ENCODE results near the gene WDR45B. TPM values are rescaled to one million over a fixed set of nuclear protein-coding genes. Genes with fewer than 3 reads are reported as not detected.

Gene WDR45B
- polyA plus RNA-seq, 1 experiment: 141 TPM

DNA sequence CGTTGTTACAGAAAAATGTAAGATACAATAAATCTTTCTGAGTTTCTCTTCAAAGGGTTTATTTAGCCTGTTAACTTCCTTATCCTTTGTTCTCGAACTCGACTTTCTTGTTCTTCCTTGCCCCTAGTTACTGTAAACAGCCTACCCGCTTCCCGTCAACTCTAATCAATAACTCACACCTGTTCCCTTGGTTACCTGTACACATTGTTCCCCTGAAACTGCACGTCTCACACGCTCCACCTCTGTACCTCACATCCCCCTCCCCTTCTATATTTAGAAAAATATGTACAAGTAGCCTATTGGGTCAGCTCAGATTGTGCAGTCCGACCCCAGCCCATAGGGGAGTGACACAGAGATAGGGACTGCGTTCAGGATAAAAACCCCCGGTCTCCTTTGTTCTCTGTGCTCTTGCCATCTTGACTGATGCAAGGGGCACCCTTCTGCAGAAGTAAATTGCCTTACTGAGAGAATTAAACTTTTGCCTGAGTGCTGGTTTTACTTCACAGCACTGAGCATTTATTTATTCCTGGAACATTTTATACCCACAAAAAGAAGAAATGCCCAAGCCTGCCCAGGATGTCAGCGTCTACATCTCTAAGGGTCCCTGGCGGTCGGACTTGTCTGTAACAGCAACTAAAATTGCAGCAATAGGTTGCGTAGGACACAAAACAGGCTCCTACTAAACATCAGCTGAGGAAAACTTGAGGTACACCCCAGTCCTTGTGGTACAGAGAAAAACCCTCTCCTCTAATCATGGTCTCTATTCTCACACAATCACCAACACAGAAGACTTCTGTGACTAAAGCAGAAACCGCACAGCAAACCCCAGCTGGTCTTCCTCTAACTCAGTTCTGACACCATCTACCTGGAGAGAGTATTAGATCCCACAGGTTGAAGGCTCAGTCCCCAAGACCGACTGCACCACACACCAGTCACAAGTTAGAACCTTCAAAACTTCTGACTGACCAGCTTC lies 11.3 kb downstream of the WDR45B start:
- no peak for DNase-seq (ENCODE audit: low read depth)
- Histone ChIP-seq H3K27me3 (ENCODE audit: control insufficient read depth, insufficient read depth, low read length) (no peaks in the 10 kb centered on the region), H3K36me3 (ENCODE audit: control insufficient read depth, insufficient read depth, low read length) (peaks cover 11% of the 10 kb centered on the region), H3K4me3 (ENCODE audit: low read depth, low read length) (no peak overlapping the region)
- TF ChIP-seq, protein P1, sequence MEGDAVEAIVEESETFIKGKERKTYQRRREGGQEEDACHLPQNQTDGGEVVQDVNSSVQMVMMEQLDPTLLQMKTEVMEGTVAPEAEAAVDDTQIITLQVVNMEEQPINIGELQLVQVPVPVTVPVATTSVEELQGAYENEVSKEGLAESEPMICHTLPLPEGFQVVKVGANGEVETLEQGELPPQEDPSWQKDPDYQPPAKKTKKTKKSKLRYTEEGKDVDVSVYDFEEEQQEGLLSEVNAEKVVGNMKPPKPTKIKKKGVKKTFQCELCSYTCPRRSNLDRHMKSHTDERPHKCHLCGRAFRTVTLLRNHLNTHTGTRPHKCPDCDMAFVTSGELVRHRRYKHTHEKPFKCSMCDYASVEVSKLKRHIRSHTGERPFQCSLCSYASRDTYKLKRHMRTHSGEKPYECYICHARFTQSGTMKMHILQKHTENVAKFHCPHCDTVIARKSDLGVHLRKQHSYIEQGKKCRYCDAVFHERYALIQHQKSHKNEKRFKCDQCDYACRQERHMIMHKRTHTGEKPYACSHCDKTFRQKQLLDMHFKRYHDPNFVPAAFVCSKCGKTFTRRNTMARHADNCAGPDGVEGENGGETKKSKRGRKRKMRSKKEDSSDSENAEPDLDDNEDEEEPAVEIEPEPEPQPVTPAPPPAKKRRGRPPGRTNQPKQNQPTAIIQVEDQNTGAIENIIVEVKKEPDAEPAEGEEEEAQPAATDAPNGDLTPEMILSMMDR (IDR thresholded peaks at IDR 0.05; ENCODE audit: insufficient read depth, low read depth, low read length): no peak
- ChIA-PET POLR2A (no interaction called here), CTCF (no interaction called here)

DNA sequence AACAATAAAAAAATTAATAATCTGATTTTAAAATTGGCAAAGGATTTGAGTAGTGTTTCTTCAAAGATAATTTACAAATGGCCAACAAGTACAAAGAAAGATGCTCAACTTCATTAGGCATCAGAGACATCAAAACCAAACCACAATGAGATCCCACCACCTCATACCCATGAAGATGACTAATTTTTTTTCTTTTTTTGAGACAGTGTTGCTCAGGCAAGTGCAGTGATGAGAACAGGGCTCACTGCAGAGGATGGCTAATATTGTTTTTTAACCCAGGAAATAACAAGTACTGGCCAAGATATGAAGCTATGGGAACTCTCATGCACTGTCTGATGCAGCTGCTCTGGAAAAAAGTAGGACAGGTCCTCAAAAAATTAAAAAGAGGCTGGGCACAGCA lies 14.9 kb downstream of the WDR45B start:
- H3K4me3 ChIP-seq (ENCODE audit: low read depth, low read length): no peak overlapping the region
- TF ChIP-seq, protein P1 (IDR thresholded peaks at IDR 0.05; ENCODE audit: insufficient read depth, low read depth, low read length): no peak
- peaks cover 15% of the 10 kb centered on the region for H3K36me3 ChIP-seq (ENCODE audit: control insufficient read depth, insufficient read depth, low read length)
- DNase-seq (ENCODE audit: low read depth): no peak
- CTCF ChIA-PET: no interaction called here
- POLR2A ChIA-PET: no interaction called here
- no peaks in the 10 kb centered on the region for H3K27me3 ChIP-seq (ENCODE audit: control insufficient read depth, insufficient read depth, low read length)

GRCh38 chr17:82632451-82632850 lies 15.8 kb downstream of the WDR45B start:
- no peak for DNase-seq (ENCODE audit: low read depth)
- CTCF ChIA-PET: interaction anchor here (1.1 kb wide), 1 partner anchor 11 kb away, joined by 3 read pairs; no protein-coding TSS in a partner anchor
- TF ChIP-seq, protein P1 (IDR thresholded peaks at IDR 0.05; ENCODE audit: insufficient read depth, low read depth, low read length): no peak
- Histone ChIP-seq H3K27me3 (ENCODE audit: control insufficient read depth, insufficient read depth, low read length) (no peaks in the 10 kb centered on the region), H3K4me3 (ENCODE audit: low read depth, low read length) (no peak overlapping the region), H3K36me3 (ENCODE audit: control insufficient read depth, insufficient read depth, low read length) (peaks cover 18% of the 10 kb centered on the region)
- POLR2A ChIA-PET: no interaction called here

DNA sequence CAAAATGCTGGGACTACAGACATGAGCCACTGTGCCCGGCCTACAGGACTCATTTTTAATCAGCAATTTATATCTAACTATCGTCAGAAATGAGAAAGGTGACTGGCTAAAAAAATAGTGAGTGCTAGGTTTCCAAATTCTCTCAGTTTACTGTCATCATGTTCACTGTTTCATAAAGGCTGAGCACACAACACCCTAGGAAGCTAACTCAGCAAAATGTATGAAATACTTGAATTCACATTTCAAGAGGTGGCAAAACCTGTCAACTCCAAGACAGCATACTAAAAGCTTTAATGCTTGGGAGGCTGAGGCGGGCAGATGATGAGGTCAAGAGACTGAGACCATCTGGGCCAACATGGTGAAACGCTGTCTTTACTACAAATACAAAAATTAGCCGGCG lies 16.7 kb downstream of the WDR45B start:
- H3K36me3 ChIP-seq (ENCODE audit: control insufficient read depth, insufficient read depth, low read length): peaks cover 20% of the 10 kb centered on the region
- CTCF ChIA-PET: interaction anchor here (1.1 kb wide), 1 partner anchor 10 kb away, joined by 3 read pairs; no protein-coding TSS in a partner anchor
- H3K4me3 ChIP-seq (ENCODE audit: low read depth, low read length): no peak overlapping the region
- H3K27me3 ChIP-seq (ENCODE audit: control insufficient read depth, insufficient read depth, low read length): no peaks in the 10 kb centered on the region
- POLR2A ChIA-PET: no interaction called here
- TF ChIP-seq, protein P1 (IDR thresholded peaks at IDR 0.05; ENCODE audit: insufficient read depth, low read depth, low read length): no peak
- DNase-seq (ENCODE audit: low read depth): no peak

DNA sequence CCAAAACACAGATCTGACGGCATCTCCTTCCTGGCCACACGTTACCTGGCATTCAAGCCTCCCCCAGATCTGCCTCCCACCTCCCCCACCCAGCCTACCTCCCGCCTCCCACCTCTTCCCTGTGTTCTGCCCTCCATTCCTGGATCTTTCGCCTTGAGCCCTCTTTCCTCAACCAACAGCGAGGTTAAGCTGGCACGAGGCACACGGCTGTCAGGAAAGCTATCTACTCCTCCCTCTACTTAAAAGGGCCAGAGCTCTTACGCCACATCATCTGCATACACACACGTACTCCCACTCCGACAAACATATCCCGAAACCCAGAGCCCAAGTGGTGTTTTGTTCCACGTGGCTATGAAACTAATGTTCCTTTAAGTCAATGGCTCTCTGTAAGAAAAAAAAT lies 18.0 kb downstream of the WDR45B start:
- no peak for DNase-seq (ENCODE audit: low read depth)
- Histone ChIP-seq H3K36me3 (ENCODE audit: control insufficient read depth, insufficient read depth, low read length) (peaks cover 24% of the 10 kb centered on the region), H3K27me3 (ENCODE audit: control insufficient read depth, insufficient read depth, low read length) (no peaks in the 10 kb centered on the region), H3K4me3 (ENCODE audit: low read depth, low read length) (no peak overlapping the region)
- ChIA-PET POLR2A (no interaction called here), CTCF (no interaction called here)
- TF ChIP-seq, protein P1 (IDR thresholded peaks at IDR 0.05; ENCODE audit: insufficient read depth, low read depth, low read length): no peak

Data from BJ (cell line).